CD4-positive, alpha-beta T cell treated with Interleukin-12 subunit alpha and Interleukin-12 subunit beta, for 1 hour (primary cell): ENCODE results near the gene RBM15.

ENCODE experiments used
- DNase-seq: peaks from one replicate; pipeline ENCODE4 v3.0.0-alpha.2; 2020

Gene RBM15

GRCh38 chr1:110320168-110320518, 19.0 kb upstream of the RBM15 start:
- DNase-seq: no peak

- no peak for DNase-seq
Observed at GRCh38 chr1:110321045-110321444, 18.1 kb upstream of the RBM15 start.

- no peak for DNase-seq
Observed at GRCh38 chr1:110321846-110322245, 17.3 kb upstream of the RBM15 start.

GRCh38 chr1:110324667-110325066, 14.5 kb upstream of the RBM15 start:
- no peak for DNase-seq

GRCh38 chr1:110326826-110327225, 12.4 kb upstream of the RBM15 start:
- no peak for DNase-seq

- DNase-seq: no peak
Observed at GRCh38 chr1:110328274-110328673, 10.9 kb upstream of the RBM15 start.

- DNase-seq: no peak
Observed at GRCh38 chr1:110328700-110329099, 10.5 kb upstream of the RBM15 start.

- DNase-seq: no peak
Observed at GRCh38 chr1:110335265-110335664, 3.9 kb upstream of the RBM15 start.

- no peak for DNase-seq
Observed at GRCh38 chr1:110336300-110337039, 2.7 kb upstream of the RBM15 start.

- no peak for DNase-seq
Observed at GRCh38 chr1:110337704-110338308, 1.4 kb upstream of the RBM15 start.

GRCh38 chr1:110338309-110338885, 780 bp upstream of the RBM15 start:
- peak; percentile 95 for DNase-seq

GRCh38 chr1:110339407-110340206, 430 bp downstream of the RBM15 start:
- peak; percentile 62 for DNase-seq

- no peak for DNase-seq
Observed at GRCh38 chr1:110340207-110340468, 961 bp downstream of the RBM15 start.

GRCh38 chr1:110341146-110341871, 2.1 kb downstream of the RBM15 start:
- DNase-seq: no peak

GRCh38 chr1:110341872-110342331, 2.7 kb downstream of the RBM15 start:
- no peak for DNase-seq

- no peak for DNase-seq
Observed at GRCh38 chr1:110343249-110343648, 4.1 kb downstream of the RBM15 start.

- no peak for DNase-seq
Observed at GRCh38 chr1:110344152-110344551, 5.0 kb downstream of the RBM15 start.

- DNase-seq: no peak
Observed at GRCh38 chr1:110345480-110345879, 6.3 kb downstream of the RBM15 start.

GRCh38 chr1:110346690-110347089, 7.5 kb downstream of the RBM15 start:
- no peak for DNase-seq

- DNase-seq: no peak
Observed at GRCh38 chr1:110347182-110347893, 8.2 kb downstream of the RBM15 start.

GRCh38 chr1:110348050-110348449, 8.9 kb downstream of the RBM15 start:
- DNase-seq: no peak

- DNase-seq: no peak
Observed at GRCh38 chr1:110348771-110349170, 9.6 kb downstream of the RBM15 start.
